Mucosa of descending colon (tissue), 3 donors: ENCODE results near the gene ITFG1. TPM values are rescaled to one million over a fixed set of nuclear protein-coding genes. Genes with fewer than 3 reads are reported as not detected.
"Not testable (repeated sequence)": the region's sequence is repeated elsewhere in the genome, so short reads cannot be mapped to it uniquely, and the experiment has no call there.

Experiments used
- ATAC-seq: fragments of 200-7000 bp; cut with Tn5 transposase; one replicate; pipeline ENCODE4 v1.9.1; 2020; ENCODE audit warnings: mild to moderate bottlenecking, moderate library complexity
- DNase-seq, 3 donors: peaks; one replicate each; pipeline ENCODE4 v3.0.0-alpha.2; 2020
- H3K36me3 ChIP-seq: fragments of 200-600 bp; one replicate; pipeline ENCODE4 v1.8.0; 2021; ENCODE audit warnings: low read depth, mild to moderate bottlenecking
- H3K4me1 ChIP-seq: fragments of 200-600 bp; one replicate; pipeline ENCODE4 v1.8.0; 2021; ENCODE audit warnings: low read depth, mild to moderate bottlenecking
- H3K4me3 ChIP-seq: fragments of 200-600 bp; one replicate; pipeline ENCODE4 v1.8.0; 2021; ENCODE audit warnings: mild to moderate bottlenecking
- H3K9me3 ChIP-seq: fragments of 200-600 bp; one replicate; pipeline ENCODE4 v1.8.0; 2021; ENCODE audit warnings: mild to moderate bottlenecking
- intact Hi-C, 2 donors: fragments of 100-400 bp; cut with DNase I in 1 of 2; cut with micrococcal nuclease in 1 of 2; formaldehyde crosslinking; loops; one replicate each; pipeline versions ENCODE4 v1.11.0 to v1.11.1; 2022; cut with DNase I, micrococcal nuclease
- total RNA-seq, 3 donors: library from RNA; stranded (reverse); fragmentation: NEBNext Ultra II Directional in 2 of 3; extraction: Animal tissue kit (Norgen Biotek cat#: 25700) in 2 of 3; gene quantifications; one replicate each; pipeline versions ENCODE4 v1.2.1 to v1.2.4, GENCODE V29; 2021 to 2023
- TF ChIP-seq, protein P1 (sequence below): fragments of 200-600 bp; IDR thresholded peaks from one replicate; pipeline ENCODE4 v1.8.0; 2022; ENCODE audit warnings: antibody characterized with exemption, mild to moderate bottlenecking
- donor health status: DM: no; HTN: no; CAD: no; lungs with moderate emphysema.
- donor health status: DM: no; HTN: no; CAD: no.
- donor health status: DM: no; HTN: yes; CAD: no.

The ITFG1 gene
- total RNA-seq, 3 donors from 2014 or later: 53.7 to 82.7 (median 73.9) TPM

DNA sequence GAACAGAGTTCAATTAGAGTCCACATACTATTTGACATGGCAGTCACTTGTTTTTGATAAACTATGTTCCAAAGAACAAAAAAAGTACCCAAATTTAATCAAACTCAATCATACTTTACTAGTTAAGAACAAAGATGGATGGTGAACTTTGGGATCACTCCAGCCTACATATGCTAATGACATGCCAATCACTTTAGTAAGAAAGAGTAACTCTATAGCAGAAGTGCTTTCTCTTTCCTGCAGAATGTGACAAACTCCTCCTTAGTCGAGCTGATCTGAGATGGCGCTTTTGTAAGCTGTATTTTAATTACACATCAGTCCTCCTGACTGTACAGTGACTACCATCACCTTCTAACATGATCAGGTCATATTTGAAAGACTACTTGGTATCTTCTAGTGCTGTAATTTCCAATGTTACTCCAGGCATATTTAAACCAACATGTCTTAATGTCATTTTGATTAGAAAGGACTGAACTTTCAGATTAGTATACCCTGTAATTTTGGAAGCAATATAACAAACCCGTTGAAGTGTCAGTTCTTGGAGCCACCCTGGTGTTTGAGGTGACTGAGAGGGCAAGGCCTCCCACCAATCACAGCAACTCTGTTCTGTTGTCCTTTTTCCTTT, 321.2 kb downstream of the ITFG1 start:
- Histone ChIP-seq H3K4me3 (no peak overlapping the region), H3K9me3 (no peaks in the 10 kb centered on the region), H3K36me3 (no peaks in the 10 kb centered on the region), H3K4me1 (peaks cover 22% of the 10 kb centered on the region)
- ATAC-seq: no peak
- TF ChIP-seq, protein P1, sequence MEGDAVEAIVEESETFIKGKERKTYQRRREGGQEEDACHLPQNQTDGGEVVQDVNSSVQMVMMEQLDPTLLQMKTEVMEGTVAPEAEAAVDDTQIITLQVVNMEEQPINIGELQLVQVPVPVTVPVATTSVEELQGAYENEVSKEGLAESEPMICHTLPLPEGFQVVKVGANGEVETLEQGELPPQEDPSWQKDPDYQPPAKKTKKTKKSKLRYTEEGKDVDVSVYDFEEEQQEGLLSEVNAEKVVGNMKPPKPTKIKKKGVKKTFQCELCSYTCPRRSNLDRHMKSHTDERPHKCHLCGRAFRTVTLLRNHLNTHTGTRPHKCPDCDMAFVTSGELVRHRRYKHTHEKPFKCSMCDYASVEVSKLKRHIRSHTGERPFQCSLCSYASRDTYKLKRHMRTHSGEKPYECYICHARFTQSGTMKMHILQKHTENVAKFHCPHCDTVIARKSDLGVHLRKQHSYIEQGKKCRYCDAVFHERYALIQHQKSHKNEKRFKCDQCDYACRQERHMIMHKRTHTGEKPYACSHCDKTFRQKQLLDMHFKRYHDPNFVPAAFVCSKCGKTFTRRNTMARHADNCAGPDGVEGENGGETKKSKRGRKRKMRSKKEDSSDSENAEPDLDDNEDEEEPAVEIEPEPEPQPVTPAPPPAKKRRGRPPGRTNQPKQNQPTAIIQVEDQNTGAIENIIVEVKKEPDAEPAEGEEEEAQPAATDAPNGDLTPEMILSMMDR: no peak
- intact Hi-C loops: loop anchor here in 1 of 2 donors (5.0 kb wide), 1 partner anchor 1018 kb away; the partner anchor contains the start of gene ABCC12
- no peak for DNase-seq

DNA sequence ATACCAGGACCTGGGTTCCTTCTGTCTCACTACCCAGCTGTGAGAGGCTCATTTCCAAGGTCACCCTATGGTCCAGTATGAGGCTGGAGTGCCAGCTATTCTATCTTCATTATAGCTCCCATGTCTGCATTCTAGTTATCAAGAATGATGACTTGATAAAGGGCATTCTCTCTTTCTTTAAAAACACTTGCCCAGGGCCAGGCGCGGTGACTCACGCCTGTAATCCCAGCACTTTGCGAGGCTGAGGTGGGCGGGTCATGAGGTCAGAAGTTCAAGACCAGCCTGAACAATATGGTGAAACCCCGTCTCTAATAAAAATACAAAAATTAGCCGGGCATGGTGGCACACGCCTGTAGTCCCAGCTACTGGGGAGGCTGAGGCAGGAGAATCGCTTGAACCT, 322.9 kb downstream of the ITFG1 start:
- DNase-seq: peak in 1 of 3 donors; percentile 32
- ATAC-seq: not testable (repeated sequence)

DNA sequence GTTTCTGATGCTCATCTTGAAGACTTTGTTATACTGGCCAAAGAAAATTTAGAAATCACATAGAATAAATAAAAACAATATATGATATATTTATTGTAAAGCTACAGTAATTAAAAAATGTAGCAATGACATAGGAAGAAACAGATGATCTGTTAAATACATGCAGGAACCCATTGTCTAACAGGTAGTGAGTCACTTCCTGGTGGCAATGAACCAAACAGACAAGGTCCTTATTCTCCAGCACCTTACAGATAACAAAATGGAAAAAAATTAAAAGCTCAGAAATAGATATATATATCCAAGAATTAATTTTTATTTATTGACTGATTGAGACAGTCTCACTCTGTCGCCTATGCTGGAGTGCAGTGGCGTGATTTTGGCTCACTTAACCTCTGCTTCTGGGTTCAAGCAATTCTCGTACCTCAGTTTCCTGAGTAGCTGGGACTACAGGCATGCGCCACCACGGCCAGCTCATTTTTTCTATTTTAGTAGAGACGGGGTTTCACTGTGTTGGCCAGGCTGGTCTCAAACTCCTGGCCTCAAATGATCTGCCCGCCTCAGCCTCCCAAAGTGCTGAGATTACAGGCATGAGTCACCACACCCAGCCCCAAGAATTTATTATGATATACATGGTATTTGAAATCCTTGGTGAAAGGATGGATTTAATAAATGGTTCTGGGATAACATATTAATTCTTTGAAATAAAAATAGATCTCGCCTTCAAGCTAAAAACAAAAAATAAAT, 324.6 kb downstream of the ITFG1 start:
- H3K4me3 ChIP-seq: no peak overlapping the region
- DNase-seq (peak in 1 of 3 donors; percentile 39), ATAC-seq (peak; percentile 79)
- intact Hi-C loops: no loop called here
- TF ChIP-seq, protein P1: no peak
- H3K36me3 ChIP-seq: no peaks in the 10 kb centered on the region
- H3K9me3 ChIP-seq: no peaks in the 10 kb centered on the region
- H3K4me1 ChIP-seq: peaks cover 16% of the 10 kb centered on the region

More for the DNA sequence above, 322.9 kb downstream of the ITFG1 start:
- H3K4me3 ChIP-seq, H3K36me3 ChIP-seq, intact Hi-C loops, H3K9me3 ChIP-seq: not testable (repeated sequence)
- H3K4me1 ChIP-seq: peaks cover 25% of the 10 kb centered on the region

DNA sequence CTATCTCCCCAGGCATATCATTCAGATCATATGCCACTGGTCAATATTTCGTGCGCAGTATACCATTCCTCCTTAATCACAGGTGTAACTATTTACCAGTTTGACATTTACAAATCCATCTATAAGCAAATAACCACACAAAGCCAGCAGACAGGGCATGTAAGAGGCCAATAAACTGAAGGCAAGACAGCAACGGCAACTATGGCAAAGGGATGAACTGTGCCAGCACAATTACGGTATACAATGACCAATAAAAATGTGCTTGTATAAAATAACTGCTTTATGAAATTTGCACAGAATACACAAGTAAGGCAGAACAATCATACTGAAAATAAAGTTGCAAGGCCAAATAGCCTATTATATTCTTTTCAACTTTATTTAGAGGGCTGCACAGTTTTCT, 326.3 kb downstream of the ITFG1 start:
- peak in 1 of 3 donors; percentile 41 for DNase-seq
- peak; percentile 71 for ATAC-seq
- Histone ChIP-seq H3K4me3 (no peak overlapping the region), H3K4me1 (peaks cover 16% of the 10 kb centered on the region), H3K9me3 (no peaks in the 10 kb centered on the region), H3K36me3 (no peaks in the 10 kb centered on the region)
- intact Hi-C loops: no loop called here
- TF ChIP-seq, protein P1: no peak

DNA sequence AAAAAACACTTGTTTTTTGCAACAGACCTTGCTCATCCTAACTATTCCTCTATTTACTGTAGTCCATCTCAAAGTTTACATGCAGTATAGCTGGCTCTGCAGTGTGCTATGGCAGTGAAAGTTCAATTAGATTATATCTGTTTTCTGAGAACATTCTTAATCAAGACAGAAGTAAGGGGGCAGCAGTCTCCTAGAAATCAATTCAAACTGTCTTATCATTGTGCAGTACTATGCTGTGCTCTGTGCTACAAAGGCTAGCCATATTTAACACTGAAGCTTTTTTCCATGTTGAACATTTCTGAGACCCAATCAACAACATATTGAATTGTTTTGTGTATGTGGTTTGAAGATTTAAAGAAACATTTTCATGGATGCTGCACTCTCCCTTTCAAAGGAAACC, 328.6 kb downstream of the ITFG1 start:
- H3K9me3 ChIP-seq: no peaks in the 10 kb centered on the region
- H3K4me1 ChIP-seq: peaks cover 16% of the 10 kb centered on the region
- no peak overlapping the region for H3K4me3 ChIP-seq
- no peaks in the 10 kb centered on the region for H3K36me3 ChIP-seq
- no peak for DNase-seq
- TF ChIP-seq, protein P1: no peak
- ATAC-seq: no peak
- intact Hi-C loops: no loop called here

DNA sequence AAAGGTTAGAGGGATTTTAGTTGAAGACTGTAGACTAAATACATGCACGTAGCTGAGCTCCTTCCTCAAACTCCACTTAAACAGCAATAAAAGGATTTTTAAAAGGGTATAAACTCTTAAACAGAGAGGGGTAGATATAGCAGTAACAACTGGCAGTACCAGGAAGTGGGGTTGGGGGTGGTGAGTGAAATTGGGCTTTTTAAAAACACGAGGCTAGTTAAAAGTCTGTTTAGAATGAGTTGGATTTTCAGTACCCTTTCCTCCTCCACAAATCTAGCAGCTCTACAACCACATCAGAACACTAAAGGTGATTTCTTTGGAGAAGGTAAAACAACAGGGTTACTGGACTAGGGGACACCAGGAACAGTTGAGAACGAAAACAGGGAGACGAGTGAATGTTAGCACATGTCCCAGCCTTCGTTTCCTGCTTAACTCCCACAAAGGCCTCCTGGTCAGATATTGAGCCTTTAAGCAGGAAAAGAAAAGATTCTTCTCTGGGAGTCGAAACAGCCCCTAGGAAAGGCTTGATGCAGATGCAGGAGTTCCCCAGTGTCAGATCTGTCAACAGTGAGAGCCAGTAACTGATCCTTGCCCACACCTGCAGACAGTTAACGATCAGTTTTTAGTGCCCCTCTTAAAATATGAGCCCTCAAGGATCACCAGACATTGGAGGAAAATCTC, 331.0 kb downstream of the ITFG1 start:
- no peaks in the 10 kb centered on the region for H3K9me3 ChIP-seq
- no peak overlapping the region for H3K4me3 ChIP-seq
- TF ChIP-seq, protein P1: no peak
- peaks cover 5% of the 10 kb centered on the region for H3K4me1 ChIP-seq
- intact Hi-C loops: no loop called here
- DNase-seq (no peak), ATAC-seq (peak; percentile 32)
- H3K36me3 ChIP-seq: no peaks in the 10 kb centered on the region
